Measurements from ENCODE around the gene PTPRR. TPM values are rescaled to one million over a fixed set of nuclear protein-coding genes. Genes with fewer than 3 reads are reported as not detected.

Gene PTPRR
- total and polyA plus RNA-seq, 2 of the 4 experiments (the other 2 are of a cell fraction): 0.18 to 0.21 TPM

DNA sequence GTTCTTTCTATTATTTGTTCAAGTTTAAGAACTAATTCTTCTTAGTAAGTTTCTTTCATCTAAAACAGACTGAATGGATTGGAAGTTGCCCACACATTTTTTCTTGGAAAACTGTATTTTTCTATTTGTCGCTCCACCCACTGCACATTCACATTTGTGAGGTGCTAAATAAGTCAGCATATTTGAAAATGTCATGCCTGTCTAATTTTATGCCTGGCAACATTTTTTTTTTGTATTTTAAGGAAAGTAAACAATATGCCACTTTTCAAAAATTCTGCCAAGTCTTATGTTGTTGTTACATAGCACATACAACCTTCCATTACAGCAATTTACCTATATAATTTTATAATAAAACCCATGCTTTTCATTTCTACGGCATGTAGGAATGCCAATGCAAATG, 170.6 kb downstream of the PTPRR start:
- Histone ChIP-seq H2AK9ac (replicated peaks; ENCODE audit: low read depth, low read length, poor library complexity) (no peak overlapping the region), H4K20me1 (ENCODE audit: insufficient read depth, low read length) (no peaks in the 10 kb centered on the region), H2BK120ac (ENCODE audit: low read depth, low read length) (no peak overlapping the region), H3K9ac (ENCODE audit: low read depth, low read length) (no peak overlapping the region), H2BK5ac (ENCODE audit: low read depth, low read length, poor library complexity, severe bottlenecking) (no peak overlapping the region), H3K23ac (ENCODE audit: low read depth, low read length) (no peak overlapping the region), H3K27me3 (ENCODE audit: control insufficient read depth, insufficient read depth, low read length) (no peaks in the 10 kb centered on the region; the same call in 1 of the 2 replicates), H4K8ac (ENCODE audit: low read depth in 2 of 2, low read length in 2 of 2) (no peak overlapping the region), H3K56ac (ENCODE audit: extremely low read depth, insufficient read depth, low read length) (no peak overlapping the region), H3K4me1 (ENCODE audit: control insufficient read depth, insufficient read depth, low read length) (no peaks in the 10 kb centered on the region), H4K5ac (ENCODE audit: low read depth, low read length) (no peak overlapping the region), H3K27ac (ENCODE audit: insufficient read depth, low read length) (no peak overlapping the region), H3K79me1 (ENCODE audit: low read depth in 1 of 2, low read length in 2 of 2) (no peaks in the 10 kb centered on the region), H2BK15ac (ENCODE audit: low read depth, low read length) (no peak overlapping the region), H2BK20ac (ENCODE audit: low read depth, low read length) (no peak overlapping the region), H4K91ac (ENCODE audit: insufficient read depth, low read depth, low read length) (no peak overlapping the region), H3K36me3 (ENCODE audit: control insufficient read depth, insufficient read depth, low read length) (no peaks in the 10 kb centered on the region), H3K4me3 (ENCODE audit: insufficient read depth, low read depth, low read length) (no peak overlapping the region), H3K4me2 (ENCODE audit: low read depth, low read length) (no peak overlapping the region), H2AFZ (replicated peaks; ENCODE audit: low read length, poor library complexity) (no peak overlapping the region), H2AK5ac (ENCODE audit: low read depth, low read length) (no peak overlapping the region), H3K4ac (ENCODE audit: low read depth, low read length) (no peak overlapping the region), H3K9me1 (ENCODE audit: insufficient read depth, low read length) (no peaks in the 10 kb centered on the region), H3K18ac (ENCODE audit: low read depth, low read length) (no peak overlapping the region), H3K9me3 (ENCODE audit: control insufficient read depth, insufficient read depth, low read length) (no peaks in the 10 kb centered on the region), H3K14ac (replicated peaks; ENCODE audit: low read depth, low read length) (no peak overlapping the region)
- CTCF ChIA-PET: no interaction called here
- POLR2A ChIA-PET (ENCODE audit: unreplicated experiment): no interaction called here
- dilution Hi-C loops (cut with HindIII; ENCODE audit: low sequenced_read_pairs, unreplicated experiment): no loop called here
- in situ Hi-C loops (cut with MboI; ENCODE audit: low sequenced_read_pairs): loop anchor here (25.0 kb wide), 1 partner anchor 637 kb away; no protein-coding TSS in a partner anchor
- ATAC-seq (ENCODE audit: low read depth) (no peak), DNase-seq (no peak)
- no TSS peak for BruUV-seq (replicated peaks)
- TF ChIP-seq FOS (IDR thresholded peaks at IDR 0.05; ENCODE audit: low read depth, low read length): no peak
- no peak for TF ChIP-seq MXI1 (IDR thresholded peaks at IDR 0.05; ENCODE audit: borderline replicate concordance, low read depth, low read length)
- no peak for TF ChIP-seq CEBPB (IDR thresholded peaks at IDR 0.05; ENCODE audit: low read depth, low read length)
- no peak for TF ChIP-seq NFE2L2 (IDR thresholded peaks at IDR 0.05; ENCODE audit: low read depth, low read length)
- TF ChIP-seq, protein P1, sequence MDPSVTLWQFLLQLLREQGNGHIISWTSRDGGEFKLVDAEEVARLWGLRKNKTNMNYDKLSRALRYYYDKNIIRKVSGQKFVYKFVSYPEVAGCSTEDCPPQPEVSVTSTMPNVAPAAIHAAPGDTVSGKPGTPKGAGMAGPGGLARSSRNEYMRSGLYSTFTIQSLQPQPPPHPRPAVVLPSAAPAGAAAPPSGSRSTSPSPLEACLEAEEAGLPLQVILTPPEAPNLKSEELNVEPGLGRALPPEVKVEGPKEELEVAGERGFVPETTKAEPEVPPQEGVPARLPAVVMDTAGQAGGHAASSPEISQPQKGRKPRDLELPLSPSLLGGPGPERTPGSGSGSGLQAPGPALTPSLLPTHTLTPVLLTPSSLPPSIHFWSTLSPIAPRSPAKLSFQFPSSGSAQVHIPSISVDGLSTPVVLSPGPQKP (IDR thresholded peaks at IDR 0.05; ENCODE audit: borderline replicate concordance, low read depth, low read length): no peak
- TF ChIP-seq, protein P2, sequence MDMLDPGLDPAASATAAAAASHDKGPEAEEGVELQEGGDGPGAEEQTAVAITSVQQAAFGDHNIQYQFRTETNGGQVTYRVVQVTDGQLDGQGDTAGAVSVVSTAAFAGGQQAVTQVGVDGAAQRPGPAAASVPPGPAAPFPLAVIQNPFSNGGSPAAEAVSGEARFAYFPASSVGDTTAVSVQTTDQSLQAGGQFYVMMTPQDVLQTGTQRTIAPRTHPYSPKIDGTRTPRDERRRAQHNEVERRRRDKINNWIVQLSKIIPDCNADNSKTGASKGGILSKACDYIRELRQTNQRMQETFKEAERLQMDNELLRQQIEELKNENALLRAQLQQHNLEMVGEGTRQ (IDR thresholded peaks at IDR 0.05; ENCODE audit: low read depth, low read length): no peak
- WGBS, 2 experiments (ENCODE audit: extremely low coverage in 2 of 2, insufficient read length in 1 of 2): no CpG with 5 or more reads among the region's 2 CpGs
- intact Hi-C loops (cut with micrococcal nuclease): no loop called here

All from IMR-90 (cell line).